Measurements from ENCODE around the gene NEURL1.

Gene NEURL1

DNA sequence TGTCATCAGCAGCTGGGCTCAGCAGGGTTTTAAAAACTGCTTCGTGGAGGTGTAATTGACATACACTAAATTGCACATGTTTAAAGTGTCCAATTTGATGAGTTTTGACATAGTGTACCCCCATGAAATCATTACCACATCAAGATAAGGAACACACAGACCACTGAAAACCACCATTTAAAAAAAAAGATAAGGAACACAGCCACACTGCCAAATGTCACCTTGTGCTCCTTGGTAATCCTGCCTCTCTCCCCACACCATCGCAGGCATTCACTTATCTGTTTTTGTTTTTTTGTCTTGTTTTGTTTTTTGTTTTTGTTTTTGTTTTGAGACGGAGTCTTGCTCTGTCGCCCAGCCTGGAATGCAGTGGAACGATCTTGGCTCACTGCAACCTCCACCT is 75.0 kb downstream of the NEURL1 start:
- no peak for DNase-seq

- DNase-seq = no peak
Observed at GRCh38 chr10:103569896-103570295, 76.4 kb downstream of the NEURL1 start.

- no peak for DNase-seq
Observed at GRCh38 chr10:103570844-103571655, 77.5 kb downstream of the NEURL1 start.

DNA sequence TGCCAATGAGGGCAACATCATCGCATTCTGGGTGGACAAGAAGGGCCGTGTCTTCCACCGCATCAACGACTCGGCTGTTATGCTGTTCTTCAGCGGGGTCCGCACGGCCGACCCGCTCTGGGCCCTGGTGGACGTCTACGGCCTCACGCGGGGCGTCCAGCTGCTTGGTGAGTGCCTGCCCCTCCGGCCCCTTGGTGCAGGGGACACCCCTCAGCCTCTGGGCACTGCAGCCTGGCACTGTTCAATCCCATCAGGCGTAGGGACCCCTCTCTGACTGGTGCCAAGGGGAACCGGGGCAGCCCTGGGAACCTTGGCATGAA is 78.1 kb downstream of the NEURL1 start:
- no peak for DNase-seq

GRCh38 chr10:103572347-103573204 is 79.1 kb downstream of the NEURL1 start:
- DNase-seq = no peak

DNA sequence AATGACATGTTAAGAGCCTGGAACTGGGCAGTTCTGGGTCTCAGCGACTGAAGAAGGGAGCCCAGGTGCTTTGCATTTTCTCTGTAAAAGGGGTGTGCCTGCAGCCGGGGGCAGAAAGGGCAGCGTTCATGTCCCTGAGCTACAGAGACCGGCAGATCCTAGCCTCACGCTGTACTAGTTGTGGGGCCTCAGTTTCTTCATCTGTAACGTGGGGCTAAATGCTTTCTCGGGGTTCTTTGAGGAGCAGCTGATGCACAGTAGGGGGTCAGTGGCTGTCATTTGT is 79.6 kb downstream of the NEURL1 start:
- DNase-seq = no peak

DNA sequence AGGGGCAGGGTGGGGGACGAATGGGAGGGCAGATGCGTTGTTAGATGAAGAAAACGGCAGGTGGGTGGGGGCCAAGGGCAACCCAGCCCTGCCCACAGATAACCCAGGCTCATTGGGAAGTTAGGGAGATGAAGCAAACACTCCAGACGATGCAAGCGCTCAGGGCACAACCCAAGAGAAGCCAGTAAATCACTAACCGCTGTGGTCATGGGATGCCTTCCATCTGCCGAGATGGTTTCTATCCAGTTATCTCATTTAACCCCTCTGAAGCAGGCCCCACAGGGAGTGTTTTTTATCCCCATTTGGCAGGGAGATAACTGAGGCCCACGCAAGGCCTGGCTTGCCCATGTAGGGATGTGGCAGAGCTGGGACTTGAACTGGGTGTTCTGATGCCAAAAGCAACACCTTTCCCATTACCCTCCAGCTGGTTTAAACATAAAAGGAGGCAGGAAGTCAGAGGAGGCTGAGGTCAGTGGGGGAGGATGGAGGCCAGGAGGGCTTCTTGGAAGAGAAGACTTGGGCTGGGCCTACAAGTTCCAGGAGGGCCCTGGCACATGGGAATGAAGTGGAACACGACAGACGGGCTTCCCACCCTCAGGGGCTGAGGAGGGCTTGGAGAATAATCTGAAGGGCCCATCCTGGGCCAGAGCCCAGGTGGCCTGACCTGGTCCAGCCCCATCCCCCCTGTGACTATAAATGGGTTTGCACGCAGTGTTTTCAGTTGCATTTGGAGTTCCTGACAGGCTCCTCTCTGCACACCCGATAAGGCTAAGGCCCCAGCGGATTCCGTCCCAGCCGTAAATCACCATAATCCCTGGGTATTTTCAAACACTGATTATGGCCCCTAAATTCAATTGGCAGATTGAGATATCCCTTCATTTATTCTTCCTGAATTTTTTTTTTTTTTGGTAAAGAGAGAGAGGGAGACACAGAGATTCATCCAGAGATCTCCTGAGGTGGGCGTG is 80.9 kb downstream of the NEURL1 start:
- no peak for DNase-seq

DNA sequence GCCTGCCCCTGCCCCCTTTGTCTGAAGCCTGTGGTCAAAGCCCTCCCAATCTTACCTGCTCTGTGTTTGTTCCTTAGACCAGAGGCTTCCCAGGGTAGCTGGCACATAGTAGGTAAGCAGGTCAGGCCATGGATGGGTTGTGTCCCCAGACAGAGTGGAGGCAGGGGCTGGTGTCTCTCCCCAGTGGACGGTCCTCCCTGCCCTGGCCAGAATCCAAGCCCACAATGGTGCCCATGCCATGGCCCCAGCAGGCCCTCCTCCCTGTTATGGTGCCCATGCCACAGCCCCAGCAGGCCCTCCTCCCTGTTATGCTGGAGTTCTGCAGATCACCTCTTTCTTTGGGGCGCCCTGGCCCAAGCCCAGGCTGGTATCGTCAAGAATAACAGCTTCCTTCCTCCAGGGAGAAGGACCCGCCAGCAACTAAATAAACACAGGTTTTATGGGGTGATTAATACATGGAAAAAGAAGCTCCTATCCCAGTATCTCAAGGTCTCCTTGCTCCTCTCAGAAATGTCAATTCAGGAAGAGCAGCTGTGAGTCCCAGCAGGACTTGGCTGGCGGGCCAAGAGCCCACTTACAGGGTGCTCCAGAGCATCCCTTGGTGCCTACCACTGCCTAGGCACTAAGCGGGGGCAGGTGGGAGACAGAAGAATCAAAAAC is 82.0 kb downstream of the NEURL1 start:
- DNase-seq = peak in 1 of 2 experiments; percentile 39

DNA sequence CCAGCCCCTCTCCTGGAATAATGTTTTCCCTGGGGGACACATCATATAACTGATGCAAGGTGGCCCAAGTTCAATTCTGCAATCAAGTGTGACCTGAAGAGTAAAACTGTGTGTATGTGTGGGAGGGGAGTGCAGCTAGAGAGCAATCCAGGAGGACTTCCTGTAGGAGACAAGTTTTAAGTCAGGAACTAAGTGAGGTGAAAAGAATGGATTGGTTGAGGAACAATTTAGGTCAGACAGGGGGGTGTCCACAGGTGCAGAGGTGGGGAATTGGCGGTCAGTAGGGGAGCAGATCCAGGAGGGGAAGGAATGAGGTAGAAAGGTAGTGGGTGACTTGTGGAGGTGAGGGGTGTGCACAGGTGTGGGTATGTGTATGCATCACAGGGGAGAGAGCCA is 82.6 kb downstream of the NEURL1 start:
- no peak for DNase-seq

DNA sequence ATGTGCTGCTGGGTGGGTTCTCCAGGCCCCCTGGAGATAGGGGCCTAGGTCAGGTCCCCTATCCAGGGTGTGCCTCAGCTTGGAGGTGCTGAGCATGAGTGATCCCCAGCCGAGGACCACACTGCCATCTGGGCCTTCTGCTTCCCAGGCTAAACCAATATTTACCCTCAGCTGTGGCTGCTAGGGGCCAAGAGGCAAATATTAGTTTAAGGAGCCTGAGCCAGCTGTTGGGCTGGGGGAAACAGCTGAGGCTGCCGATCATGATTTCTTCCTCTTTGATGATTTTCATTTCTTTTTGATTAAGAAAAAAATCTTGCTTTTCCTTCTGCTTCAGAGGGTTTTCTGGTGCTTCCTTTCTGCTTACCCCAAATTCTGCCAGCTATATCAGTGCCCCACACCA is 83.4 kb downstream of the NEURL1 start:
- DNase-seq = peak; percentile 19 to 72

GRCh38 chr10:103578782-103579382 is 85.4 kb downstream of the NEURL1 start:
- peak in 1 of 2 experiments; percentile 45 for DNase-seq

- DNase-seq = no peak
Observed at GRCh38 chr10:103580011-103580410, 86.5 kb downstream of the NEURL1 start.

GRCh38 chr10:103580430-103580829 is 86.9 kb downstream of the NEURL1 start:
- DNase-seq = no peak

DNA sequence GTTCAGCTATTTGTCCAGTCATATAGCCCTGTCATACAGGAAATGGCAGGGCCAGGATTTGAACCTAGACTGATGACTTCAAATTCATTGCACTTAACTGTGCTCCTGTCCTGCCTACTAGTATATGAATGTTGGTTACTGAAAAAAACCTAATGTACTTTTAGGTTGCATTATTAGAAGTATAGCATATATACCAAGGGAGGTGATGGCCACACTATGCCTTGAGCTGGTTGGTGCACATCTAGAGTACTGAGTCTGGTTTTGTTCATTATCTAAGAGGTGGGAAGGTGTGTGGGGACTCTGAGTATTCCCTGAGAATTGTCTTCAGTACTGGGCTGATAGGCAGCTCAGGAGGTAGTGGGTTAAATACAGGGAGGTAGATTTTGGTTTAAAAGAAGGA is 88.0 kb downstream of the NEURL1 start:
- no peak for DNase-seq

- DNase-seq = no peak
Observed at GRCh38 chr10:103582331-103583123, 89.0 kb downstream of the NEURL1 start.

DNA sequence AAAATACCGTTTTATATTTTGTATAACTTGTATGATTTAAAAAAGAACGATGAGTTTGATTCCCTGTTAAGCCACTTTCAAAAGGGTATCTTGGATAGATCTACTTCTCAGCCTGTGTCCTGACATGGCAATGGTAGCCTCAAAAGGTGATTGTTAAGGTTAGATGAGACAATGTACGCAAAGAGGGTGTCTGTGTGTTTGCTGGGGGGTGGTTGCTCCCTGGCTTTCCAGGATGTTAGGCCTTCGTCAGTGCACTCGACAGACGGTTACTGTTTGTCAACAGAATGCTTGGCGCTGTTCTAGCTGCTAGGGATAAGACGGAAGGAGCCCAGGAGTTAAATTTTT is 90.3 kb downstream of the NEURL1 start:
- no peak for DNase-seq

- DNase-seq = no peak
Observed at GRCh38 chr10:103584216-103585010, 90.9 kb downstream of the NEURL1 start.

- no peak for DNase-seq
Observed at GRCh38 chr10:103585011-103585405, 91.5 kb downstream of the NEURL1 start.

GRCh38 chr10:103587073-103587472 is 93.6 kb downstream of the NEURL1 start:
- no peak for DNase-seq

DNA sequence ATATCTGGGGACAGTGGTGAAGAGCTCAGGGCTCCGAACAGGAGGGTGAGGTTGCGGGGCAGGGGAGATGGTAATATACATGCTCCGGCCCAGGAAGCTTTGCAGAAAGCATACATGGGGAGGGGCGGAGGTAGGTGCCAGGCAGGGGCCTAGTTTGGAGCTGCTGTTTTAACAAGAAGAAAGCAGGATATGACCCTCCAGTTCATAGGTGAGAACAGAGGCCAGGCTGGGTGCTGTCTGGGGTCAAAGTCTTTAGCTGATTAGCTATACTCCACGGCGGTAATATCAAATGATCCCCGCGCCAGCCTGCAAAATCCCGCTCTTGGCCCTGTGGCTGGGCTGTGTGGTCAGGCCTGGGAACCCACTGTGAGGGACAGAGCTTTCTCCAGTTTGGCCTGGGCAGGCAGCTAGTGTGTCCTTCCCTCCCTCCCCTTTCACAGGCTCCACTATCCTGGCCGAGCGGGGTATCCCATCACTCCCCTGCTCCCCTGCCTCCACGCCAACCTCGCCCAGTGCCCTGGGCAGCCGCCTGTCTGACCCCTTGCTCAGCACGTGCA is 95.6 kb downstream of the NEURL1 start:
- DNase-seq = no peak

Data from NCI-H2081 (cell line).